ENCODE data around the gene HOXD1.

GRCh38 chr2:176193048-176193447, 4.6 kb downstream of the HOXD1 start:
- no peak for TF ChIP-seq CTCF (IDR thresholded peaks at IDR 0.05)
- TF ChIP-seq POLR2AphosphoS5 (IDR thresholded peaks at IDR 0.05): no peak

Data from suprapubic skin (tissue), 3 donors.